HG03095 (cell line): Measurements from ENCODE around the gene SIGLEC10.
"Not testable (repeated sequence)": the region's sequence is repeated elsewhere in the genome, so short reads cannot be mapped to it uniquely, and the experiment has no call there.

ENCODE experiments used
- ATAC-seq: cut with Tn5 transposase; IDR thresholded peaks from one replicate; pipeline ENCODE4 v1.9.1; 2021; ENCODE audit warnings: moderate library complexity; ENCODE audit not compliant: unreplicated experiment

SIGLEC10 gene

GRCh38 chr19:51417107-51417809 is at the start of gene SIGLEC10:
Gene SIGLEC10, minus strand, starts transcription at chr19:51417642. Its CDS starts 61 bp downstream, at chr19:51417581.
- peak; percentile 56 for ATAC-seq

DNA sequence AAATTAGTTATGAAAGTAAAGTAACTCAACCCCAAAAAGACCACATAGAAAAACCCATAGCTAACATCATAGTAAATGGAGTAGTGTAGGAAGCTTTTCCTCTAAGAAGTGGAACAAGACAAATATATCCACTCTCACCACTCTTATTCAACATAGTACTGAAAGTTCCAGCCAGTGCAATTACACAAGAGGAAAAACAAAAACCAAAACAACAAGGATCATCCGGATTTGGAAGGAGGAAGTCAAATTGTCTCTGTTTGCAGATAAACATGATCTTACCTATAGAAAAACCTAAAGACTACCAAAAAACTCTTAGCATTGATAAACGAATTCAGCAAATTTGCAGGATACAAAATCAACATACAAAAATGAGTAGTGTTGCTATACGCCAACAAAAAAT is 49.3 kb upstream of the SIGLEC10 start:
- no peak for ATAC-seq

DNA sequence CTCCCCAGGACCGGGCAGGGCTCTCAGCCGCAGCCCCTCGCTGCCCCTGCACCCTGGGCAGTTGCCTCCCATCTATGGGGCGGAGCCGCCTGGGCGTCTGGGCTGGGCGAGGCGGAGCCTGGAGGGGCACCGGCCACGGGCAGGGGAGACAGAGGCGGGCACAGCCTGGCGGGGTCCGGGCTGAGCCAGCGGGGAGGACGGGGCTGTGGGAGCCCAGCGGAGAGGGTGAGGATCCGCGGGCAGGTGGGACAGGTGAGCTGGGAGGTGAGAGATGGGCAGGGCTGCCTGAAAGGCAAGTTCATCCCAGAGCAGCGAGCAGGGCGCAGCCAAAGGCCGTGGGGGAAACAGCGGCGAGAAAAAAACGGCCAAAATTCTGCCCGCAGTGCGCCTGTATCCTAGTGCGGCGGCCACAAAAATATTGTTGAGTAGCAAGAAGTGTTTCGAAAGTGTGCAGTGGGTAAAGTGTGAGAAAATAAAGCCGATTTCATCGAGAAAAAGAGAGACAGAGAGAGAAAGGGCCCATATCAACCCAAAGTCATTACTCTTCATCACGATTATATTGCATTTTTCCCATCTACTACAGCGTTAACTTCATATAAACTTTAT is 46.6 kb upstream of the SIGLEC10 start:
- ATAC-seq: not testable (repeated sequence)

- ATAC-seq: no peak
These were observed 45.2 kb upstream of the SIGLEC10 start for GRCh38 chr19:51462681-51463080.

- ATAC-seq: no peak
These were observed 44.8 kb upstream of the SIGLEC10 start for GRCh38 chr19:51462276-51462675.

- ATAC-seq: no peak
These were observed 44.3 kb upstream of the SIGLEC10 start for GRCh38 chr19:51461723-51462161.

GRCh38 chr19:51460164-51460992 is 42.9 kb upstream of the SIGLEC10 start:
- ATAC-seq: no peak

- ATAC-seq: no peak
These were observed 41.6 kb upstream of the SIGLEC10 start for GRCh38 chr19:51458899-51459505.

DNA sequence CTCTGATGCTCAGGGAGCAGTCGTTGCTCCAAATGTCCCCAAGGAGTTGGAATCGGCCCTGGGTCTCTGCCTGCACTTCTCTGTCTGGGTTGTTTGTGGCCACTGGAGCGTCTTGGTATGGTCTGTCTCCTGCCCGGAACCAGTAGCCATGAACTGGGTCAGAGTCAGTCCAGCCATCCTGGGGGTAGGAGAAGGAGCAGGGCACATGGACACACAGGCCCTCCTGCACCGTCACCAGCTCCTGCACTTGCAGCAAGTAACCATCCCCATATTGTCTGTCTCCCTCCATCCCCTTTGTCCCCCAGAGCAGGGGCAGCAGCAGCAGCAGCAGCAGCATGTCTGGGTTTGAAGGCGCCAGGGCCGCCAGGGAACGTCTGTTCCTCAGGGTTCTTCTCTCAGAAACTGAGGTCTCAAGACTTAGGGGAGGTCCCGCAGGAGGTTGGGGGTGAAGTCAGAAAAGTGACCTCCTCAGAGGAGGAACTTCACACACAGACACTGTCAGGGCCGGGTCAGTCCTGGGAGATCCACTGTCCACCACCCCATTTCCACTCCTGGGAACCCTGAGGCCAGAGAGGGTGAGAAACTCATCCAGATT is 40.7 kb upstream of the SIGLEC10 start, which contains the start of gene SIGLEC8:
SIGLEC8 (minus strand) TSS at position 404 of the 595 bp plus-strand sequence; CDS start at position 337, 67 bp downstream.
- ATAC-seq: no peak

- ATAC-seq: no peak
These were observed 40.0 kb upstream of the SIGLEC10 start for GRCh38 chr19:51457351-51458013.

- no peak for ATAC-seq
These were observed 39.3 kb upstream of the SIGLEC10 start for GRCh38 chr19:51456541-51457290.

GRCh38 chr19:51450730-51451307 is 33.4 kb upstream of the SIGLEC10 start:
- ATAC-seq: no peak

DNA sequence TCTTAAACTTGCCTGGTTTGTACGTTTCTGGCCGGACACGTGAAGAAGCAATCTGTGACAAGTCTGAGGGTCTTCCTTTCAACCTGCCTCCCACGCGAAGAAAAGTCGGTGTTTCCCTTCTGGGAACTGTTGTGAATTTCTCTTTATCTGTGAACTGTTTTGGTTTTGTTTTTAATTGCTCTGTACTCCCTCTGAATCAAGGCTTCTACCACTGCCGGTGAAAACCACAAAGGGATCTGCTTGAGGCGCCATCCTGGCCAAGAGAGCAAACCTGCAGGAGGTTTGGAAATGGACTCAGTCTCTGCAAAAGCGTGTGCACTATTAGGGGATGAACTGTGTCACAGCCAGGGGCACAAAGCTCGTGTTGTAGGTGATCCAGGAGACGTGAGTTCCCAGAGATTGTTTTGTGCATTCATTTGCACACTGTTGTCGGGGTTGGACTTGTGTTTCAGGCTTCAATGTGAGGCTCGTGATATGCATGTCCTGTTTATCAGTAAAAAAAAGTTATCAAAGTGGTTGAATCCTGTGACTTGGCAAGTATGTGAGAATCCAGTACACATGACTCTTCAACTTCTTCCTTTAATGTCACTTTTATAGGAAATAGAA is 31.1 kb upstream of the SIGLEC10 start:
- no peak for ATAC-seq

GRCh38 chr19:51448011-51448410 is 30.6 kb upstream of the SIGLEC10 start:
- ATAC-seq: no peak

- not testable (repeated sequence) for ATAC-seq
These were observed 30.1 kb upstream of the SIGLEC10 start for GRCh38 chr19:51447510-51447909.

GRCh38 chr19:51441410-51442390 is 24.3 kb upstream of the SIGLEC10 start:
- peak; percentile 83 for ATAC-seq

DNA sequence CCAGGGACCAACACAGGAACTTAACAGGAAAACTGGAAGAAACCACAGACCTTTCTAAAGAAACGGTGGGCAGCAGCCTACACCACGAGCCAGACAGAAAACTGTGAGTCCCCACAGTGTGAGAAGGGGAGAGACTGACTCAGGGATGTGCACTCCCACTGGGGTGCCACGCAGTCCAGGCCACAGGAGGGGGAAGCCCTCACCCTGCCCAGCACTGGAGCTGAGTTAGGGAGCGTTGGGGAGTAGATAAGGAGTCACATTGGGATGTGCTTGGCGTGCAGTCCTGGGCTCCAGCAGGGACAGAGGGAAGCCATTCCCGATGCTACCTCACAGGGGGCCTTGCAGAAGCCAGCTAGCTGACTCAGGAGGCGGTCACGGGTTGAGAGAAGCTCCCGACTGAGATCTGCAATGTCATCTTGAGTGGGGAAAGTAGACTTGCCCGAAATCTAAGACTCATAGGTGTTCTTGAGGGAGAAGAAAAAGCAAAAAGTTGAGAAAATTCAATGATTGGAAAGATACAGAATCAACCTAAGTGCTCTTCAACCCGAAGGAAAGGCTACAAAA is 23.5 kb upstream of the SIGLEC10 start:
- no peak for ATAC-seq
